ENCODE results near the gene MEGF6. TPM values are rescaled to one million over a fixed set of nuclear protein-coding genes. Genes with fewer than 3 reads are reported as not detected.

Gene MEGF6
- total and polyA plus RNA-seq, 2 experiments from 2014 or later, result 11.6 to 21.9 TPM

- TF ChIP-seq EZH2phosphoT487 (IDR thresholded peaks at IDR 0.05; ENCODE audit: low read depth, severe bottlenecking, unreplicated experiment) (no peak), EZH2 (IDR thresholded peaks at IDR 0.05; ENCODE audit: borderline replicate concordance) (no peak), CTCF (IDR thresholded peaks at IDR 0.05; ENCODE audit: poor library complexity) (no peak)
- H3K27ac ChIP-seq, result no peak overlapping the region
- 88% methylated on average over 24 of the region's 24 CpGs for WGBS (ENCODE audit: low lambda C conversion rate, missing lambda C conversion rate)
Measured at GRCh38 chr1:3539707-3540425, 71.4 kb downstream of the MEGF6 start.

GRCh38 chr1:3537359-3537758, 73.9 kb downstream of the MEGF6 start:
- Histone ChIP-seq H3K79me2 (no peaks in the 10 kb centered on the region), H3K27me3 (no peaks in the 10 kb centered on the region), H3K9me3 (ENCODE audit: low read depth) (no peaks in the 10 kb centered on the region), H3K27ac (no peak overlapping the region), H3K9me2 (replicated peaks; ENCODE audit: insufficient read depth) (no peaks in the 10 kb centered on the region), H3K4me1 (ENCODE audit: insufficient read depth) (peaks cover 3% of the 10 kb centered on the region), H3K4me2 (no peak overlapping the region), H3K36me3 (replicated peaks; ENCODE audit: insufficient read depth, low read depth) (no peaks in the 10 kb centered on the region), H4K20me1 (ENCODE audit: insufficient read depth, poor library complexity, severe bottlenecking) (no peaks in the 10 kb centered on the region), H3K4me3 (no peak overlapping the region), H2AFZ (no peak overlapping the region)
- TF ChIP-seq CTCF (IDR thresholded peaks at IDR 0.05; ENCODE audit: poor library complexity) (no peak), EZH2phosphoT487 (IDR thresholded peaks at IDR 0.05; ENCODE audit: low read depth, severe bottlenecking, unreplicated experiment) (no peak), EZH2 (IDR thresholded peaks at IDR 0.05; ENCODE audit: borderline replicate concordance) (no peak)
- 95% methylated on average over 16 of the region's 16 CpGs for WGBS (ENCODE audit: low lambda C conversion rate, missing lambda C conversion rate)
- no peak for DNase-seq (ENCODE audit: low spot score)

More at GRCh38 chr1:3539707-3540425, 71.4 kb downstream of the MEGF6 start:
- Histone ChIP-seq H3K9me2 (replicated peaks; ENCODE audit: insufficient read depth) (no peaks in the 10 kb centered on the region), H3K79me2 (no peaks in the 10 kb centered on the region), H3K4me1 (ENCODE audit: insufficient read depth) (peaks cover 3% of the 10 kb centered on the region), H3K27me3 (no peaks in the 10 kb centered on the region), H4K20me1 (ENCODE audit: insufficient read depth, poor library complexity, severe bottlenecking) (no peaks in the 10 kb centered on the region), H3K4me3 (no peak overlapping the region), H2AFZ (no peak overlapping the region), H3K36me3 (replicated peaks; ENCODE audit: insufficient read depth, low read depth) (no peaks in the 10 kb centered on the region), H3K4me2 (no peak overlapping the region), H3K9me3 (ENCODE audit: low read depth) (no peaks in the 10 kb centered on the region)
- DNase-seq (ENCODE audit: low spot score), result no peak

GRCh38 chr1:3536420-3537195, 74.7 kb downstream of the MEGF6 start:
- no peak overlapping the region for H2AFZ ChIP-seq
- DNase-seq (ENCODE audit: low spot score), result no peak

More at GRCh38 chr1:3536420-3537195, 74.7 kb downstream of the MEGF6 start:
- Histone ChIP-seq H3K27me3 (no peaks in the 10 kb centered on the region), H3K9me3 (ENCODE audit: low read depth) (no peaks in the 10 kb centered on the region), H3K79me2 (no peaks in the 10 kb centered on the region), H3K36me3 (replicated peaks; ENCODE audit: insufficient read depth, low read depth) (no peaks in the 10 kb centered on the region), H3K4me3 (no peak overlapping the region), H3K27ac (no peak overlapping the region), H3K4me2 (no peak overlapping the region), H3K4me1 (ENCODE audit: insufficient read depth) (peaks cover 3% of the 10 kb centered on the region), H3K9me2 (replicated peaks; ENCODE audit: insufficient read depth) (no peaks in the 10 kb centered on the region), H4K20me1 (ENCODE audit: insufficient read depth, poor library complexity, severe bottlenecking) (no peaks in the 10 kb centered on the region)
- no peak for TF ChIP-seq EZH2phosphoT487 (IDR thresholded peaks at IDR 0.05; ENCODE audit: low read depth, severe bottlenecking, unreplicated experiment)
- TF ChIP-seq EZH2 (IDR thresholded peaks at IDR 0.05; ENCODE audit: borderline replicate concordance), result no peak
- TF ChIP-seq CTCF (IDR thresholded peaks at IDR 0.05; ENCODE audit: poor library complexity), result no peak
- WGBS (ENCODE audit: low lambda C conversion rate, missing lambda C conversion rate), result 77% methylated on average over 27 of the region's 27 CpGs

Measured in hepatocyte (in vitro differentiated cells).